DOHH2 (cell line): Measurements from ENCODE around the gene NAP1L4.

Experiments
- H3F3A ChIP-seq: fragments of 200-600 bp; sonication (generic), shearing (Covaris generic); 2 replicates; pipeline ENCODE4 v1.6.0; 2016; ENCODE audit warnings: antibody characterized with exemption, mild to moderate bottlenecking; ENCODE audit not compliant: control insufficient read depth, insufficient read depth
- H3K27ac ChIP-seq: fragments of 200-600 bp; sonication (generic); 2 replicates; pipeline ENCODE4 v1.5.1; 2014; ENCODE audit warnings: low read depth, mild to moderate bottlenecking, low read length, moderate library complexity
- H3K27me3 ChIP-seq: fragments of 200-600 bp; sonication (generic); 2 replicates; pipeline ENCODE4 v1.6.1; 2014; ENCODE audit warnings: mild to moderate bottlenecking, low read length, mixed read lengths; ENCODE audit not compliant: control insufficient read depth
- H3K36me3 ChIP-seq: fragments of 200-600 bp; sonication (generic); 2 replicates; pipeline ENCODE4 v1.6.1; 2014; ENCODE audit warnings: mild to moderate bottlenecking, low read length, moderate library complexity, mixed read lengths; ENCODE audit not compliant: control insufficient read depth
- H3K4me1 ChIP-seq: fragments of 200-600 bp; sonication (generic); 2 replicates; pipeline ENCODE4 v1.6.1; 2014; ENCODE audit warnings: mild to moderate bottlenecking, low read length, mixed read lengths; ENCODE audit not compliant: control insufficient read depth
- H3K4me2 ChIP-seq: fragments of 200-600 bp; sonication (generic); 2 replicates; pipeline ENCODE4 v1.6.0; 2014; ENCODE audit warnings: mild to moderate bottlenecking, low read length, moderate library complexity
- H3K4me3 ChIP-seq: fragments of 200-600 bp; sonication (generic); 2 replicates; pipeline ENCODE4 v1.5.1; 2014; ENCODE audit warnings: mild to moderate bottlenecking, low read length, mixed read lengths
- H3K79me2 ChIP-seq: fragments of 200-600 bp; sonication (generic); 2 replicates; pipeline ENCODE4 v1.6.1; 2014; ENCODE audit warnings: mild to moderate bottlenecking, low read length, mixed read lengths; ENCODE audit not compliant: control insufficient read depth
- H3K9me2 ChIP-seq: fragments of 200-600 bp; sonication (generic); replicated peaks from 2 replicates; pipeline ENCODE4 v1.6.1; 2014; ENCODE audit warnings: mild to moderate bottlenecking, low read length, mixed read lengths; ENCODE audit not compliant: control insufficient read depth
- H3K9me3 ChIP-seq: fragments of 200-600 bp; sonication (generic); 2 replicates; pipeline ENCODE4 v1.6.1; 2014; ENCODE audit warnings: antibody characterized with exemption, low read length, mixed read lengths; ENCODE audit not compliant: control insufficient read depth, insufficient read depth
- H4K20me1 ChIP-seq: fragments of 200-600 bp; sonication (generic); 2 replicates; pipeline ENCODE4 v1.6.0; 2014; ENCODE audit warnings: low read depth, mild to moderate bottlenecking, antibody characterized with exemption, low read length, moderate library complexity; ENCODE audit not compliant: control insufficient read depth, insufficient read depth
- CTCF ChIP-seq: fragments of 200-600 bp; sonication (generic); IDR thresholded peaks from one replicate; pipeline ENCODE4 v1.5.1; 2014; ENCODE audit warnings: antibody characterized with exemption, mild to moderate bottlenecking, low read depth, low read length; ENCODE audit not compliant: poor library complexity, severe bottlenecking
- EZH2phosphoT487 ChIP-seq: fragments of 200-600 bp; sonication (generic); IDR thresholded peaks from 2 replicates; pipeline ENCODE4 v1.6.1; 2017; ENCODE audit warnings: borderline replicate concordance, mild to moderate bottlenecking, antibody characterized with exemption, low read length, moderate library complexity, mixed read lengths

The NAP1L4 gene

DNA sequence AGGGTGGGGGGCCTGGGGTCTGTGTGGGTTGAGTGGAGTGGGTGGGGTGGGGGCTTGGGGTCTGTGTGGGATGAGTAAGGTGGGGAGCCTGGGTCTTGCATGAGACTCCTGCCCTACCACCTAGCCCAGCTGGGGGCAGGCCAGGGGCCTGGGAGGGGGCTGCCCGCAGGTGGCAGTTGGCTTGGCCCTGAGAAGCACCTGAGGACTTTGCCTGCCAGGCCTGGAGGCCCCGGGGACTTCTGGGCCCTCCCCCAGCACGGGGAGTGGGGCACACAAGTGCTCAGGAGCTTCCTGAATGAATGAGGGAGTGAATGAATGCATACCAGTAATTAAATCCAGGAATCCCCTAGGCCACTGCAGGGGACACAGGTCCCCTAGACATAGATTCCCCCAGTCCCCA is 69.5 kb downstream of the NAP1L4 start:
- no peaks in the 10 kb centered on the region for H3K79me2 ChIP-seq
- no peaks in the 10 kb centered on the region for H3F3A ChIP-seq
- H3K4me2 ChIP-seq, result no peak overlapping the region
- no peaks in the 10 kb centered on the region for H4K20me1 ChIP-seq
- H3K36me3 ChIP-seq, result no peaks in the 10 kb centered on the region
- H3K4me3 ChIP-seq, result no peak overlapping the region
- H3K27ac ChIP-seq, result no peak overlapping the region
- no peaks in the 10 kb centered on the region for H3K27me3 ChIP-seq
- H3K9me2 ChIP-seq, result no peaks in the 10 kb centered on the region
- no peaks in the 10 kb centered on the region for H3K9me3 ChIP-seq
- H3K4me1 ChIP-seq, result no peaks in the 10 kb centered on the region
- no peak for TF ChIP-seq EZH2phosphoT487
- no peak for TF ChIP-seq CTCF

- Histone ChIP-seq H3K27me3 (no peaks in the 10 kb centered on the region), H3F3A (no peaks in the 10 kb centered on the region), H3K4me1 (no peaks in the 10 kb centered on the region), H4K20me1 (no peaks in the 10 kb centered on the region), H3K9me3 (no peaks in the 10 kb centered on the region), H3K79me2 (no peaks in the 10 kb centered on the region), H3K4me2 (no peak overlapping the region), H3K9me2 (no peaks in the 10 kb centered on the region), H3K4me3 (no peak overlapping the region), H3K27ac (no peak overlapping the region), H3K36me3 (no peaks in the 10 kb centered on the region)
- TF ChIP-seq CTCF (no peak), EZH2phosphoT487 (no peak)
Measured at GRCh38 chr11:2921742-2922493, 70.2 kb downstream of the NAP1L4 start.

DNA sequence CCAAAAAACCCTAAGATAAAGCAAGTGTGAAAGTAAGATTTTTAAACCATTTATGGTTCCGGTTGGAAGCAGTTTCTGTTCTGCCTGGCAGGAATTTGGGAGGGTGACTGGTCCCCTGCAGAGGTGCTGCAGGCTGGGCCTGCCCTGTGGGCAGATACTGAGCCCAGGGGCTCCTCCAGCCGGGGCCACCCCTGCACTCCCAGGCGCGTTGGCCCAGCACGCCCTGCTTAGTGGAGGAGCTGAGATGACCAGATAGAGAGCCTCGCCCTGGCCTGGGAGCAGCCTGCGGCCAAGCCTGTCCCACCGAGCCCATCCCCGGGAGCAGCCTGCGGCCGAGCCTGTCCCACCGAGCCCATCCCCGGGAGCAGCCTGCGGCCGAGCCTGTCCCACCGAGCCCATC is 70.9 kb downstream of the NAP1L4 start:
- H3K36me3 ChIP-seq, result no peaks in the 10 kb centered on the region
- H4K20me1 ChIP-seq, result no peaks in the 10 kb centered on the region
- H3K4me1 ChIP-seq, result no peaks in the 10 kb centered on the region
- no peaks in the 10 kb centered on the region for H3F3A ChIP-seq
- no peaks in the 10 kb centered on the region for H3K27me3 ChIP-seq
- TF ChIP-seq CTCF (no peak), EZH2phosphoT487 (no peak)
- no peak overlapping the region for H3K27ac ChIP-seq
- H3K9me2 ChIP-seq, result no peaks in the 10 kb centered on the region
- H3K79me2 ChIP-seq, result no peaks in the 10 kb centered on the region
- H3K4me2 ChIP-seq, result no peak overlapping the region
- no peaks in the 10 kb centered on the region for H3K9me3 ChIP-seq
- no peak overlapping the region for H3K4me3 ChIP-seq
